Kidney glomerular epithelial cell (primary cell): ENCODE measurements around the gene MAB21L3.
A peak's percentile ranks its signal among the peaks of the same experiment; 100 is the strongest.

Experiments
- DNase-seq: peaks from one replicate; lab custom pipeline; 2025; lab: John Stamatoyannopoulos, UW

Gene MAB21L3

DNA sequence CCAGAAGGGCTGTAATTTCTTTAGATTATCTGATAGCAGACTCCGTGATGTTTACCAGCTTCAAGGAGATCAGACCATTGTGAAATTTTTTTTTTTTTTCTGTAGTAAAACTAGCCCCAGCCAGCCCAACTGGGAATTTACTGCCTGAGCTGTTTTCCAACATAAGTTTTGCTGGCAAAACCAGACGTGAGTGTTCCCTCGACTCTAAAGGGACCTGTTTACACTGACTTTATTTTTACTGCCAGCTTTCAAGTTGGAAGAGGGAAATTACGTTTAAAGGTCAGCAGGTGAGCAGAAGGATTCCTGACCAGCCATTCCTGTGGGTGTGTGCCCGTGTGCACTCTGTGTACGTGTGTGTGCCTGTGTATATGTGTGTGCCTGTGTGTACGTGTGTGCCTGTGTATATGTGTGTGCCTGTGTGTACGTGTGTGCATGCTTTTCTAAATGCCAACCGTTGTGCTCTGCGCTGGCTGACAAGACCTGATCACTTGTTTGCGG, 374 bp downstream of the MAB21L3 start:
- DNase-seq, result no peak

GRCh38 chr1:116112388-116113140, 1.4 kb downstream of the MAB21L3 start:
- no peak for DNase-seq

GRCh38 chr1:116113615-116114014, 2.4 kb downstream of the MAB21L3 start:
- no peak for DNase-seq

- DNase-seq, result peak; percentile 98
These were observed 4.6 kb downstream of the MAB21L3 start for GRCh38 chr1:116115476-116116439.

DNA sequence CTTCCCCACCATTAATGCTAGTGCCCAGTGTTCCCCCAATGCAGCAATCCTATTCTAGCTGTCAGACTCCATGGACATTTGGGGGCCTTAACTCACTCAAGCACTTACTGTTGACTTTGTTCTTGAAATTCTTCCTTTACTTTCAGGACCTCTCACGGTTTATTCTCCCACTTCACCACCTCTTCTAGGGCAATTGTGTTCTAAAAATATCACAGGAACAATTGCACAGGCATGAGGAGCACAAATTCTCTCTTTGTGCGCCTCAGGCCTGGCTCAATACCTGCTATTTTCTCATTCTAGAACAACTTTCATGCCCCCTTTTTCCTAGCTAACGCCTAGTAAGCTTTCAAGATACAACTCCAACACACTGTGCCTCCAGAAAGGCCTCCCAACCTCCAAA, 7.3 kb downstream of the MAB21L3 start:
- no peak for DNase-seq

GRCh38 chr1:116119876-116120275, 8.7 kb downstream of the MAB21L3 start:
- DNase-seq, result peak; percentile 75

DNA sequence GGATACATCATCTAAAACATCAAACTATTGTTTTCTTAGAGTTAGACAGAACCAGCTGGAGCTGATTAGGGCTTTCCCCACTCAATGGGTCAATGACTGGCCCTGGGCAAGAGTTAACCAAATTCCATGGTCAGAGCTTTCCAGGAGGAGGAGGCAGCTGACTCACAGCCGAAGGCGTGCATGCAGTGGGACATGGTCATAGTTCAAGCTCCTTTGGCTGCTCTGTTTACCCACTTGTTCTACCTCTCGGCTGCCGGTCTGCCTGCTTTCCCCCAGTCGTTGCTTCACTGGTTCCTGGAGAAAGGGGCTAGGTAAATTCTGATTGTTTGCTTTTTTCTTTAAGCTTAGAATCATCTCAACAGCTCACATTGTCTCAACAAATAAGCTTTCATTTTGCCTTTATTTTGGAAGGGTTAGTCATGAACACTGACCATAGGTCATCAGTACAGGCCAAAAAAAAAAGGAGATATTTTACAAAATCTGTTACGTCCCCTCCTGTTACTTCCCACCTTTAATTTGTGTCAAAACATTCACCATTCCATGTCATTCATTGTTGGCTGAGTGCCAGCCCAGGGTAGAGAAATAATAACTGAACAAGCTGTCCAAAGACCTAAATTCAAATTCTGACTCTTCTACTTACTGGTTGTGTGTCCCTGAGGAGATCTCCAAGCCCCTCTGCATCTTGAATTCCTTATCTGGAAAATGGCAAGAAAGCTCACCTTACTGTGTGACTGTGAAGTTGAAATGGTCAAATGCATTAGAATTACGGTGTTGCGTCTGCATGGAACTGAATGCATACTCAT, 12.0 kb downstream of the MAB21L3 start:
- DNase-seq, result peak; percentile 92

GRCh38 chr1:116123837-116124533, 12.8 kb downstream of the MAB21L3 start:
- DNase-seq, result no peak

DNA sequence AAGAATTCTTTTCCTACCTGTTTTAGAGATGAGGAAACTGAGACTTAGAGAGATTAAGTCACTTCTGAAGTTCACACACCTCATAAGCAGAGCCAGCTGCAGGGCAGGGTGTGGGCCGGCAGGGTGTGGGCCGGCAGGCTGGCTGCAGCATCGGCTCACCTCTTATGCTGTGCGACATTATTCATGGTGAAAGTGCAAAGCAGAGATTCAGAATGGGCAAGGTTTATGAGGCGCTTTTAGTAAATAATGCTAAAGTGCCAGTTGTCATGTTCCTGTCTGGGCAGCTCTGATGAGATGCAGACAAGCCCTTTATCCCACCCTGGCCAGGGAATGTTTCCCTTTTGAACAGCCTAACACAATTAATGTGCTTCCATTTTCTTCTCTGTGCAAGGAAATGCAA, 14.6 kb downstream of the MAB21L3 start:
- DNase-seq, result no peak

DNA sequence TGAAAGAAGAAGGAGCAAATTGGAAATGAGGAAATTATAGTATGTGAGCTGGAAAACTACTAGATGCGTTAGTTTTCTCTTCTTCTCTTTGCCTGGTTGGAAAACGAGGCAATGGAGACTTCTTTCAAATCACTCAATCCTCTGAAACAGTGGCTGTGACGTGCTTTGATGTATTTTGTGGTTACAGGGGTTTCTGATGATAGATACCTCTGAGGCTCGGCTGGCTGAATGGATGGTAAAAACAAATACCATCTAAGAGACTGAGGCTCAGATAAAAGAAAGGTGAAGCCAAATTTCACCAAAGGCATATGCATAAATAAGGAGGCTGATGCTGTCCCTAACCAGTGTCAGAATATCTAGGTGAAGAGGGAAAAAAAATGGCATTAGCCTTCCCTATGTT, 15.1 kb downstream of the MAB21L3 start:
- no peak for DNase-seq

DNA sequence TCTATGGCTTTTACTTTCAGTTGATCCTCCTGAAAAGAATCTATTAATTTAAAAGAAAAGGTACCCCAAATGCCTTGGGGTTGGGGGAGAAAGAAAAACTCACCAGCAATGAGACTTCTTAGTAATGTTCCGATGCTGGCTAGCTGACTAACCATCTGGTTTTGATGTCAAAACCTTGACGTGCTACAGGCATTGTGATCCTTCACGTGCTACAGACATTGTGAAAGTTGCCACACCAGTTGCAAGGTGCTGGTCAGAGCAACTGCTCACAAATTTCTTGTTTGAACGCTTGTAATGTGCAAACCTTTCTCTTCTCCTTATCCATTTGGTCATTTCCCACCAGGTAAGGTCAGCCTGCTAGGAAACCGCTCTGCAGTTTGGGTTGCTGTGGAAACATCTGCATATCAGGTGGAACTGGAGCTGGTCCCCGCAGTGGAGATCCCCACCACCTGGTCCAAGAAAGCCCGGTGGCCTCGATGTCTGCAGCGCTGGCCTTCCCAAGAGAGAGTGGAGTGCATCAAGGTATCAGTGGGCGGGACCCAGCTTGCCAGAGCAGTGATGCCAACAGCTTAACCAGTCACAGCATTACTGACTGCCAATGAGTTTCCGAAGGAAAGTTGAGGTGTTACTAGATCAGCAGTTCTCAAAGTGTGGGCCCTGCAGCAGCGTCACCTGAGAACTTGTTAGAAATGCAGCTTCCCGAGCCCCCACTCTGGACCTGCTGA, 16.1 kb downstream of the MAB21L3 start:
- no peak for DNase-seq

DNA sequence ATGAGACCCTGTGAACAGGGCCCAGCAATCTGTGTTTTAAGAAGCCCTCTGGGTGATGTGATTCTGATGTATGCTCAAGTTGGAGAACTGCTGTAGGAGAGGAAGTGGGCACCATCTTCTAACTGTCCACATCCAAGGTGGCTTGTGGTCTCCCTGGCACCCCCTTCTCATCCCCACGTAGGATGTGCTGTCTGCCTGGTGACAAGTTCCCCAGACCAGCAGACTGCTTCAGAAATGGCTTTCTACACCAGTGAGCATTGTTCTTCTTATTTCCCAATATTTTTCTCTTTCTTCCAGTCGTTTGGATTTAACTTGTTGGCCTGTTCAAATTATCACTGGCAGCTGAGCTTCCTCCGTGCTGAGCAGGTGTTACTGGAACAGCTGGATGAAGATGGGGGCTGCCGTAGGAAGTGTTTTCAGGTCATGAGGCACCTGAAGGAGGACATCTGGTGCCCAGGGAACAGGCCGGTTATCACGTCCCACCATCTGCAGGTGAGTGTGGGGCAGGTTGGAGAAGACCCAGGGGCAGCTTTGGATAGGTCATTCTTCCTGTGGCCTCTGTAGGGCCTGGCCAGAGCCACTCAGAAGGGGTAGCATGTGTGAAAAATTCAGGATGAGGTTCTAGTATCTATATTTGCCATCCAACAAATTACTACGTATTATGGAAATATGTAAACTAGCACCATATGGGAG, 16.8 kb downstream of the MAB21L3 start:
- DNase-seq, result no peak

DNA sequence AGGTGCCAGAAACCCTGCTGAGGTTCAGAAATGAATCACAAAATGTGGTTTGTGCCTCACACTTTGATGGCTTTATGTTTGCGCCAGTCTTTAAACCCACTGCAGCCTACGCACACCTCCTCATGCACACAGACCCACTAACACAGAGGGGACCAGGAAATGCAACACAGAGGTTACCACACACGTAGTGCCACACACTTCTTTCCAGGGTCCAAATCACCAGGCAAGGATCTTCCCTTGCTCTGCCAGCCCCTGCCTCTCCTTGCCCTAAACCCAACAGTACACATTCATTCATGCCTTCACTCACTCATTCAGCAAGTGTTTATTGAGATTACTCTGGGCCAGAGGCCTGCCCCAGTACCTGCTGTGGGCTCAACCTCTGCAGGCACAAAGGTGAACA, 17.5 kb downstream of the MAB21L3 start:
- DNase-seq, result no peak

DNA sequence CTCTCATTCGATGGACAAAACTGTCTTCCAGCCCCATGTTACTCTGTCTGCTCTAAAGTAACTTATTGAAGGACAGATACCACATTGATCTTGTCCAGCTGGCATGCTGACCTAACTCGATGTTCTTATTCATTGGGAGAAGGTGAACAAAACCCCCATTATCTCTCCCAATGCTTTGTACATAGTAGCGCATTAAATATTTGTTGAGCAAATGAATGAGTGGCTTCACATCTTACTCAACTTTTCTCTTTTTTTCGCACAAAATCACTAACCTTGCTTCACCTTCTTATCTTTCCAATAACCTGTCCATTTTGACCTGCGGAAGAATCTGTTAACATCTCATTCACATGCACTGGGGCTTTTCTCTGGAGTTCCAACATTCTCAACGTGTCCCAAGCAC, 18.3 kb downstream of the MAB21L3 start:
- no peak for DNase-seq

GRCh38 chr1:116130356-116130755, 19.2 kb downstream of the MAB21L3 start:
- DNase-seq, result no peak

GRCh38 chr1:116131170-116131569, 20.0 kb downstream of the MAB21L3 start:
- DNase-seq, result no peak

- no peak for DNase-seq
These were observed 20.8 kb downstream of the MAB21L3 start for GRCh38 chr1:116131866-116132605.

DNA sequence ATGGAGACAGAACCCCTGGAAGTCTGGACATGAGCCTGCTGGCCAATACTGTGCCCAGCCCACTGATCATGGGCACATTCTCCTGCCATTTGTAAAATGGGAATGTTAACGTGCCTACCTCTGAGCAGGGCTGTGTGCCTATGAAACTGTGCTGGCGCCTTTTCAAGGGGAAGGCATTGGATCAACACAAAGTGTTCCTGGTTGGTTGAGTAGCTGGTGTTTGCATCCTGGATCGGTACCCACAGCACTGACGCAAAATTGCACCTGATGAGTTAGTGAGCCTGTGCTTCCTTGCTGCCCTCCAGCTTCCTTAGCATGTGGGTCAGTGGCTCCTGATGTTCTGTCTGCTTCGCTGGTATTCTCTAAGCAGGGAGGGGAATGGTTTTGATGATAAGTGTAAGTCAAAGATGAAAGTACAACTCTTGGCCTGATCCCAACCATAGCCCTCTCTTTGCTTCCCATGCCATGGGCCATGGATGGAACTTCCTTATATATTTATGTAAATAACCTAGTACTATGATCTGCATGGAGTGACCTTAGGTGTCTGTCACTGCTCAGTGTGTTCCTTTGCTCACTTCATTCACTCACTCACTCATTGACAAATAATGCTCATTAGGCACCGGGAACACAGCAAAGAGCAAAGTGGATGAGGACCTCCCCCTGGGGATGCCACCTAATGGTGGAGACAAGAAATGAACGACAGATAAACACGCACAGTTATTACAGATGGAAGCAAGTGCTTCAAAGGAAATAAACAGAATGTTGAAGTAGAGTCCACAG, 22.7 kb downstream of the MAB21L3 start:
- DNase-seq, result no peak

DNA sequence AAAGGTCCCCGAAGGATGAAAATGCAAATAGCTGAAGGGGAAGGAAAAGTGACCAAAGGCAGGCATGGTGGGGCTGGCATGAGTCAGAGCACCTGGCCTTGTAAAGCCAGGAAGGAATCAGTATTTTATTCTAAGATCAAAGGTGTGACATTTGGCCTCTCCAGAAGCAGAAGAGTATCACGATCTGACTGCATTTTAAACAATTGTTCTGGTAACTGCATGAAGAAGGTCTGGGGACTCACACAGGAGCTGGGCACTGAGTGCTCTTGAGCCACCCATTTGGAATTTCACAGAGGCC, 23.2 kb downstream of the MAB21L3 start:
- no peak for DNase-seq
